Endothelial cell (in vitro differentiated cells): ENCODE measurements around the gene MPZL1. TPM values are rescaled to one million over a fixed set of nuclear protein-coding genes. Genes with fewer than 3 reads are reported as not detected.

Source experiments
- DNase-seq: peaks from one replicate; pipeline ENCODE4 v3.0.0; 2021; ENCODE audit warnings: low spot score
- H3K27ac Mint-ChIP-seq: one replicate; pipeline ENCODE4 v1.8.0; 2021; ENCODE audit warnings: mixed read lengths, inconsistent platforms; ENCODE audit not compliant: unreplicated experiment
- H3K27me3 Mint-ChIP-seq: one replicate; pipeline ENCODE4 v1.8.0; 2021; ENCODE audit warnings: mild to moderate bottlenecking, moderate library complexity, mixed read lengths, inconsistent platforms; ENCODE audit not compliant: unreplicated experiment
- H3K36me3 Mint-ChIP-seq: one replicate; pipeline ENCODE4 v1.8.0; 2021; ENCODE audit warnings: mild to moderate bottlenecking, low read depth, mixed read lengths, inconsistent platforms; ENCODE audit not compliant: unreplicated experiment
- H3K4me1 Mint-ChIP-seq: one replicate; pipeline ENCODE4 v1.8.0; 2021; ENCODE audit warnings: mild to moderate bottlenecking, mixed read lengths, inconsistent platforms; ENCODE audit not compliant: unreplicated experiment
- H3K4me3 Mint-ChIP-seq: one replicate; pipeline ENCODE4 v1.8.0; 2021; ENCODE audit warnings: mild to moderate bottlenecking, mixed read lengths, inconsistent platforms; ENCODE audit not compliant: unreplicated experiment
- H3K9me3 Mint-ChIP-seq: one replicate; pipeline ENCODE4 v1.8.0; 2021; ENCODE audit warnings: mixed read lengths, inconsistent platforms; ENCODE audit not compliant: unreplicated experiment
- total RNA-seq: library from RNA; stranded (reverse); fragmentation: NEBNext Ultra II Directional; extraction: Animal tissue kit (Norgen Biotek cat#: 25700); gene quantifications from one replicate; pipeline ENCODE4 v1.2.1, GENCODE V29; 2021; ENCODE audit not compliant: unreplicated experiment
- TF ChIP-seq, protein P1 (sequence below): fragments of 200-600 bp; sonication (generic); IDR thresholded peaks from one replicate; pipeline ENCODE4 v1.5.0; 2021; ENCODE audit warnings: antibody characterized with exemption; ENCODE audit not compliant: unreplicated experiment

The MPZL1 gene
- total RNA-seq, 1 donor from 2014 or later = 441 TPM

DNA sequence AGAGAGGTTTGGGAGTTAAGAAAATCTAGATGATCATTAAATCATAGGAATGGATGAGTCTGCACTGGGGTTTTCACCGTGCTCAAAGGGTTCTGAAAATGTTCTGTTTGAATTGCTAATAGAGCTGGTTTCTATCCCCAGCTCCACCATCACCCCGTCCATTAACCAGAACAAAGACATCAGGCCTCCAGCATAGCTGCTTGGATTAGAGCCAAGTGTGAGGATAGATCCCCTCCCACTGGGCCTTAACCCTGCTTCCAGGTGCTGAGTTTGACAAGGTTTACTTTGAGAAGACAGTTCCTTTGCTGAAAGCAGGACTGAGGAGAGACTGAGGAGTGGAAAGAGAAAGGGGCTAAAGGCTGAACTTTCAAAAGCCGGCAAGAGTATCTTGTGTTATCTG is 48.3 kb downstream of the MPZL1 start:
- Mint-ChIP-seq H3K27me3 (peaks cover 13% of the 10 kb centered on the region), H3K27ac (peak overlapping the region; percentile 82), H3K9me3 (no peaks in the 10 kb centered on the region), H3K4me1 (peaks cover 71% of the 10 kb centered on the region), H3K4me3 (peak overlapping the region; percentile 34), H3K36me3 (peaks cover 78% of the 10 kb centered on the region)
- TF ChIP-seq, protein P1, sequence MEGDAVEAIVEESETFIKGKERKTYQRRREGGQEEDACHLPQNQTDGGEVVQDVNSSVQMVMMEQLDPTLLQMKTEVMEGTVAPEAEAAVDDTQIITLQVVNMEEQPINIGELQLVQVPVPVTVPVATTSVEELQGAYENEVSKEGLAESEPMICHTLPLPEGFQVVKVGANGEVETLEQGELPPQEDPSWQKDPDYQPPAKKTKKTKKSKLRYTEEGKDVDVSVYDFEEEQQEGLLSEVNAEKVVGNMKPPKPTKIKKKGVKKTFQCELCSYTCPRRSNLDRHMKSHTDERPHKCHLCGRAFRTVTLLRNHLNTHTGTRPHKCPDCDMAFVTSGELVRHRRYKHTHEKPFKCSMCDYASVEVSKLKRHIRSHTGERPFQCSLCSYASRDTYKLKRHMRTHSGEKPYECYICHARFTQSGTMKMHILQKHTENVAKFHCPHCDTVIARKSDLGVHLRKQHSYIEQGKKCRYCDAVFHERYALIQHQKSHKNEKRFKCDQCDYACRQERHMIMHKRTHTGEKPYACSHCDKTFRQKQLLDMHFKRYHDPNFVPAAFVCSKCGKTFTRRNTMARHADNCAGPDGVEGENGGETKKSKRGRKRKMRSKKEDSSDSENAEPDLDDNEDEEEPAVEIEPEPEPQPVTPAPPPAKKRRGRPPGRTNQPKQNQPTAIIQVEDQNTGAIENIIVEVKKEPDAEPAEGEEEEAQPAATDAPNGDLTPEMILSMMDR = no peak
- no peak for DNase-seq

DNA sequence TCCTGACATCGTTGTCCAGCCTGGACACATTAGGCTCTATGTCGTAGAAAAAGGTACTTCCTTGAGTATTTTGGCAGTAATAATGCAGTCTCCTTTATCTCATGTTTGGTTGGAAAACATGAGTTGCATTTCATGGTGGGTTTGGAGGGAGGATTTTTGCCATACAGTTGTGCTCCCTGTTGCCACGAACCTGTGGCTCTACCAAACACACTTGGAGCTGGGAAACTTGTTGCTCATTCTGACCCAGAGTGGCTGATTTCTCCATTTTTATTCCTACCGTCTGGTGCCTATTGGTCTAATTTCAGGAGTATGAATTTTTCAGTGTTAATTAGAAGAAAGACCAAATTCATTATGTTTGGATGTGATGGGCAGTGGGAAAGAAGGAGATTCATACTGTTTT is 50.7 kb downstream of the MPZL1 start:
- Mint-ChIP-seq H3K4me3 (no peak overlapping the region), H3K27me3 (peaks cover 12% of the 10 kb centered on the region), H3K9me3 (no peaks in the 10 kb centered on the region), H3K27ac (no peak overlapping the region), H3K4me1 (peaks cover 65% of the 10 kb centered on the region), H3K36me3 (peaks cover 80% of the 10 kb centered on the region)
- TF ChIP-seq, protein P1 = no peak
- no peak for DNase-seq

DNA sequence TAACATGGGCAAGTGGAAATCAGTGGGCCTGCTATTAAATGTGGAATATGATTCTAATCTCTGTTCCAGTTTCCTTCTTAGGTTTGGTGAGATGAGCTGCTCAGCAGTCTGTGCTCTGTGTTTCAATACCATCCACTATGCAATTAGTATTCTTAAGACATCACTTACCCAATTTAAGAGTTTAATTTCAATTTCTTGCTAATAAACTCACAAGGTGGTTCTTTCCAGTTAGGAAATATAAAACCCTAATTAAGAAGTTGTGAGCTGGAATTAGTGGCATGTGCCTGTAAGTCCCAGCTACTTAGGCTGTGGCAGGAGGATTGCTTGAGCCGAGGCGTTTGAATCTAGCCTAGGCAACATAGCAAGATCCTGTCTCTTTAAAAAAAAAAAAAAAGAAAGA is 51.7 kb downstream of the MPZL1 start:
- H3K27me3 Mint-ChIP-seq = peaks cover 10% of the 10 kb centered on the region
- H3K36me3 Mint-ChIP-seq = peaks cover 76% of the 10 kb centered on the region
- no peaks in the 10 kb centered on the region for H3K9me3 Mint-ChIP-seq
- peaks cover 57% of the 10 kb centered on the region for H3K4me1 Mint-ChIP-seq
- DNase-seq = no peak
- no peak overlapping the region for H3K4me3 Mint-ChIP-seq
- TF ChIP-seq, protein P1 = no peak
- no peak overlapping the region for H3K27ac Mint-ChIP-seq

DNA sequence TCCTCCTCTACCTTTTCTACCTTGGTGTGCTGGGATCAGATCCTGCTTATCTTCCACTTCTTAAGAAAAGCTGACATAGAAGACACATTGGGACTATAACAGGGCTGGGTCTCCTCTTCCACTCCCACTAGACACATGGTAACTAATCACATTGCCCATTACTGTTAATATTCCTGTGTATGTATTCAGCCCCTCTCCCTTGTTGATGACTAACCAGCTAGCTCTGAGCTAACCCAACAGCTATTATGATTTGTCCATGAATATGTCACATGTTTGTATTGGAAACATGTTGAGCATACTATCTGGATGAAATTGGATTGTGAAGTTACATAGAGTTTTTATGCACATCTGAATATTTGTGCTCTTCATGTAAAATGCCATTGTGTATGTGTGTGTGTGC is 52.9 kb downstream of the MPZL1 start:
- no peak for DNase-seq
- H3K4me3 Mint-ChIP-seq = peak overlapping the region; percentile 64
- H3K27ac Mint-ChIP-seq = no peak overlapping the region
- H3K36me3 Mint-ChIP-seq = peaks cover 74% of the 10 kb centered on the region
- peaks cover 49% of the 10 kb centered on the region for H3K4me1 Mint-ChIP-seq
- TF ChIP-seq, protein P1 = no peak
- H3K9me3 Mint-ChIP-seq = no peaks in the 10 kb centered on the region
- peaks cover 9% of the 10 kb centered on the region for H3K27me3 Mint-ChIP-seq

DNA sequence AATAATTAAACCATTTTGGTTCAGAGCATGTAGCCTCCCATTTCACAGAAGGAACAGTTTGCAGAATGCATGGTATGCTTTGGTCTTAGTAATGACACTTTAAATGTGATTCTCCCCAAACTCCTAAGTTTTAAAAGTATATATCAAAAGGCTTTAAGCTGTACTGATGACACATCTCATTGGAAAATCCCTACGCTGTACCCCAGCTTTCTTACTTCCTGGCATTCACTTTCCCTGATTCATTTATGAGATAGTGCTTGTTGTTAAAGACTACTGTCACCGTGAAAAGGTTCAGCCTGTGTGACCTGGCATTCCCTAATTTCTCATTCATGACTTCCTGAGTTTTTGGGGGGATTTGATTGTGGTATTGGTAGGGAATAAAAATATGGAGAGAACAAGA is 53.4 kb downstream of the MPZL1 start:
- TF ChIP-seq, protein P1 = no peak
- no peak overlapping the region for H3K4me3 Mint-ChIP-seq
- no peak for DNase-seq
- H3K27ac Mint-ChIP-seq = peak overlapping the region; percentile 40
- H3K27me3 Mint-ChIP-seq = peaks cover 5% of the 10 kb centered on the region
- H3K4me1 Mint-ChIP-seq = peaks cover 44% of the 10 kb centered on the region
- peaks cover 74% of the 10 kb centered on the region for H3K36me3 Mint-ChIP-seq
- H3K9me3 Mint-ChIP-seq = no peaks in the 10 kb centered on the region
